Panc1 (cell line): ENCODE results near the gene SMIM12. TPM values are rescaled to one million over a fixed set of nuclear protein-coding genes. Genes with fewer than 3 reads are reported as not detected.

Source experiments
- ATAC-seq: fragments of 200-7000 bp; cut with Tn5 transposase; 2 replicates; pipeline ENCODE4 v1.9.1; 2020; ENCODE audit warnings: mild to moderate bottlenecking, moderate library complexity
- BruUV-seq: library from RNA; stranded (reverse); fragments of 400-500 nt; replicated peaks from 2 replicates; lab custom pipeline; 2021; lab: Mats Ljungman, UMichigan
- CTCF ChIA-PET: fragments of 300-600 bp; sonication (Branson Sonifier 250); formaldehyde crosslinking; loops from one replicate; lab custom pipeline; 2022; ENCODE audit warnings: antibody characterized with exemption; lab: Charles Lee
- POLR2A ChIA-PET: fragments of 300-600 bp; sonication (Branson Sonifier 250); formaldehyde crosslinking; loops from one replicate; lab custom pipeline; 2022; ENCODE audit warnings: antibody characterized with exemption; lab: Charles Lee
- DNase-seq: peaks from one replicate; pipeline ENCODE4 v3.0.0-alpha.2; 2010; ENCODE audit warnings: low read depth, low spot score
- H3K27ac ChIP-seq: 2 replicates; pipeline ENCODE4 v1.5.1; 2011; ENCODE audit warnings: mild to moderate bottlenecking, low read length, inconsistent platforms
- H3K27me3 ChIP-seq: fragments of 200-500 bp; sonication (Bioruptor generic); 2 replicates; pipeline ENCODE4 v1.6.0; 2014; ENCODE audit warnings: low read length, inconsistent platforms; ENCODE audit not compliant: control insufficient read depth, insufficient read depth
- H3K36me3 ChIP-seq: fragments of 200-500 bp; sonication (Bioruptor generic); 2 replicates; pipeline ENCODE4 v1.5.1; 2014; ENCODE audit warnings: inconsistent platforms, mild to moderate bottlenecking, low read length, moderate library complexity; ENCODE audit not compliant: control insufficient read depth, insufficient read depth
- H3K4me1 ChIP-seq: 2 replicates; pipeline ENCODE4 v1.5.1; 2011; ENCODE audit warnings: inconsistent platforms, mild to moderate bottlenecking, low read length, moderate library complexity; ENCODE audit not compliant: control insufficient read depth, insufficient read depth
- H3K4me3 ChIP-seq, 2 experiments: 2 replicates each; pipeline ENCODE4 v1.5.1; 2011 to 2012; ENCODE audit warnings: low read depth in 2 of 2, low read length in 2 of 2, mild to moderate bottlenecking in 2 of 2, inconsistent platforms in 1 of 2, moderate library complexity in 1 of 2
- H3K9me3 ChIP-seq: fragments of 200-500 bp; sonication (Bioruptor generic); 2 replicates; pipeline ENCODE4 v1.5.1; 2014; ENCODE audit warnings: low read depth, mild to moderate bottlenecking, inconsistent platforms, low read length, moderate library complexity; ENCODE audit not compliant: control insufficient read depth, insufficient read depth
- POLR2AphosphoS5 ChIP-seq: IDR thresholded peaks from 2 replicates; pipeline ENCODE4 v1.6.1; 2012; ENCODE audit warnings: mild to moderate bottlenecking, low read depth, low read length, moderate library complexity
- REST ChIP-seq, 2 experiments: IDR thresholded peaks; 2 replicates each; pipeline ENCODE4 v1.6.1; 2011 to 2012; ENCODE audit warnings: low read depth in 2 of 2, control low read depth in 1 of 2, low read length in 1 of 2, mild to moderate bottlenecking in 1 of 2, moderate library complexity in 1 of 2; ENCODE audit not compliant: insufficient read depth in 1 of 2
- SIN3A ChIP-seq: IDR thresholded peaks from 2 replicates; pipeline ENCODE4 v1.6.1; 2012; ENCODE audit warnings: low read depth, mild to moderate bottlenecking, low read length, moderate library complexity, borderline replicate concordance; ENCODE audit not compliant: insufficient read depth
- TCF7L2 ChIP-seq: IDR thresholded peaks from 2 replicates; pipeline ENCODE4 v1.6.1; 2011; ENCODE audit warnings: mild to moderate bottlenecking, low read depth, low read length, inconsistent platforms
- in situ Hi-C: cut with HindIII; loops from 2 replicates; pipeline ENCODE4 v1.10.0; 2016; ENCODE audit warnings: low sequenced_read_pairs, low pct_unique_long_range_greater_than_20kb
- intact Hi-C: fragments of 100-400 bp; cut with micrococcal nuclease; formaldehyde crosslinking; loops from one replicate; pipeline ENCODE4 v1.10.0; 2022; ENCODE audit not compliant: unreplicated experiment
- total RNA-seq: library from RNA; stranded (reverse); gene quantifications from one replicate; pipeline ENCODE4 v1.2.1, GENCODE V29; 2021; ENCODE audit not compliant: unreplicated experiment
- TF ChIP-seq, protein P1 (sequence below): fragments of 450-650 bp; IDR thresholded peaks from 2 replicates; pipeline ENCODE4 v1.5.1; 2017; ENCODE audit warnings: mild to moderate bottlenecking

Gene SMIM12
- total RNA-seq, 1 experiment from 2014 or later: 47.5 TPM

DNA sequence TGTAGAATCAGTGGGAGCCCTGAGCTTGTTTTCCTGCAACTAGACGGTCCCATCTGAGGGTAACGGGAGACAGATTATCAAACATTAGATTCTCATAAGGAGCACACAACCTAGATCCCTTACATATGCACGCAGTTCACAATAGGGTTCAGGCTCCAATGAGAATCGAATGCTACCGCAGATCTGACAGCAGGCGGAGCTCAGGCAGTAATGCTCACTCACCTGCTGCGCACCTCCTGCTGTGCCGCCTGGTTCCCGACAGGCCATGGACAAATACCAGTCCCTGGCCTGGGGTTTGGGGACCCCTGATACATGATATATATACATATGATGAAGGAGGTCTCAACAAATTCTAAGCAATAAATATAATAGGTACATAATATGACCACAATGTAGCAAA is 19.7 kb upstream of the SMIM12 start:
- ChIA-PET POLR2A (no interaction called here), CTCF (interaction anchor here (0.7 kb wide), 1 partner anchor 13 kb away, joined by 3 read pairs; no protein-coding TSS in a partner anchor)
- DNase-seq (no peak), ATAC-seq (no peak)
- 0 out of 2 replicates have a peak, but pooled peaks cover 4% of the 10 kb centered on the region for H3K9me3 ChIP-seq
- H3K4me1 ChIP-seq: no peaks in the 10 kb centered on the region
- H3K27me3 ChIP-seq: peaks cover 12% of the 10 kb centered on the region
- H3K4me3 ChIP-seq: no peak overlapping the region
- H3K36me3 ChIP-seq: no peaks in the 10 kb centered on the region
- no peak overlapping the region for H3K27ac ChIP-seq
- no TSS peak for BruUV-seq
- TF ChIP-seq POLR2AphosphoS5 (no peak), REST (IDR thresholded peaks at IDR 0.05; ENCODE audit: insufficient read depth in 1 of 2, low read depth in 2 of 2, low read length in 1 of 2) (no peak), SIN3A (no peak), TCF7L2 (no peak)
- TF ChIP-seq, protein P1, sequence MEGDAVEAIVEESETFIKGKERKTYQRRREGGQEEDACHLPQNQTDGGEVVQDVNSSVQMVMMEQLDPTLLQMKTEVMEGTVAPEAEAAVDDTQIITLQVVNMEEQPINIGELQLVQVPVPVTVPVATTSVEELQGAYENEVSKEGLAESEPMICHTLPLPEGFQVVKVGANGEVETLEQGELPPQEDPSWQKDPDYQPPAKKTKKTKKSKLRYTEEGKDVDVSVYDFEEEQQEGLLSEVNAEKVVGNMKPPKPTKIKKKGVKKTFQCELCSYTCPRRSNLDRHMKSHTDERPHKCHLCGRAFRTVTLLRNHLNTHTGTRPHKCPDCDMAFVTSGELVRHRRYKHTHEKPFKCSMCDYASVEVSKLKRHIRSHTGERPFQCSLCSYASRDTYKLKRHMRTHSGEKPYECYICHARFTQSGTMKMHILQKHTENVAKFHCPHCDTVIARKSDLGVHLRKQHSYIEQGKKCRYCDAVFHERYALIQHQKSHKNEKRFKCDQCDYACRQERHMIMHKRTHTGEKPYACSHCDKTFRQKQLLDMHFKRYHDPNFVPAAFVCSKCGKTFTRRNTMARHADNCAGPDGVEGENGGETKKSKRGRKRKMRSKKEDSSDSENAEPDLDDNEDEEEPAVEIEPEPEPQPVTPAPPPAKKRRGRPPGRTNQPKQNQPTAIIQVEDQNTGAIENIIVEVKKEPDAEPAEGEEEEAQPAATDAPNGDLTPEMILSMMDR: no peak
- in situ Hi-C loops (no loop called here), intact Hi-C loops (no loop called here)

GRCh38 chr1:34876406-34876805 is 16.9 kb upstream of the SMIM12 start:
- DNase-seq: no peak
- Histone ChIP-seq H3K27ac (no peak overlapping the region), H3K27me3 (peaks cover 28% of the 10 kb centered on the region), H3K4me3 (no peak overlapping the region), H3K9me3 (0 out of 2 replicates have a peak, but pooled peaks cover 4% of the 10 kb centered on the region), H3K4me1 (no peaks in the 10 kb centered on the region), H3K36me3 (no peaks in the 10 kb centered on the region)
- in situ Hi-C loops: no loop called here
- TF ChIP-seq POLR2AphosphoS5: no peak
- TF ChIP-seq, protein P1: no peak
- intact Hi-C loops: no loop called here
- no peak for ATAC-seq
- ChIA-PET CTCF (no interaction called here), POLR2A (no interaction called here)
- no TSS peak for BruUV-seq
